Progenitor cell of endocrine pancreas (in vitro differentiated cells): ENCODE measurements around the gene FBXL7. TPM values are rescaled to one million over a fixed set of nuclear protein-coding genes. Genes with fewer than 3 reads are reported as not detected.

Source experiments
- DNase-seq: peaks from one replicate; pipeline ENCODE4 v3.0.0; 2021; ENCODE audit warnings: low spot score; ENCODE audit not compliant: unreplicated experiment
- H3K27ac Mint-ChIP-seq: 2 replicates; pipeline ENCODE4 v1.8.0; 2021; ENCODE audit warnings: mild to moderate bottlenecking, moderate library complexity, mixed read lengths
- H3K27me3 Mint-ChIP-seq: 2 replicates; pipeline ENCODE4 v1.8.0; 2021; ENCODE audit warnings: mixed read lengths
- H3K36me3 Mint-ChIP-seq: 2 replicates; pipeline ENCODE4 v1.8.0; 2022; ENCODE audit warnings: mixed read lengths; ENCODE audit not compliant: insufficient read depth
- H3K4me1 Mint-ChIP-seq: 2 replicates; pipeline ENCODE4 v1.8.0; 2021; ENCODE audit warnings: low read depth, mixed read lengths
- H3K4me3 Mint-ChIP-seq: 2 replicates; pipeline ENCODE4 v1.8.0; 2021; ENCODE audit warnings: low read depth, mild to moderate bottlenecking, moderate library complexity, mixed read lengths
- H3K9me3 Mint-ChIP-seq: 2 replicates; pipeline ENCODE4 v1.8.0; 2021; ENCODE audit warnings: low read depth, mixed read lengths
- CTCF ChIP-seq: fragments of 200-600 bp; sonication (generic); IDR thresholded peaks from one replicate; pipeline ENCODE4 v1.5.0; 2021; ENCODE audit warnings: antibody characterized with exemption, mild to moderate bottlenecking; ENCODE audit not compliant: unreplicated experiment
- total RNA-seq: library from RNA; stranded (reverse); gene quantifications from 2 replicates; pipeline ENCODE4 v1.2.1, GENCODE V29; 2021

FBXL7 gene
- total RNA-seq, 1 donor from 2014 or later: 15.4 TPM

- H3K36me3 Mint-ChIP-seq: peaks cover 2% of the 10 kb centered on the region
- H3K4me3 Mint-ChIP-seq: peak overlapping the region; percentile 77
- TF ChIP-seq CTCF: peak; percentile 38
- peaks cover 33% of the 10 kb centered on the region for H3K27me3 Mint-ChIP-seq
- peak; percentile 26 for DNase-seq
- peaks cover 22% of the 10 kb centered on the region for H3K4me1 Mint-ChIP-seq
- no peaks in the 10 kb centered on the region for H3K9me3 Mint-ChIP-seq
- H3K27ac Mint-ChIP-seq: peak overlapping the region; percentile 87
Measured at GRCh38 chr5:15501091-15501791, 1.3 kb downstream of the FBXL7 start.

- DNase-seq: no peak
- Mint-ChIP-seq H3K4me3 (no peak overlapping the region), H3K36me3 (peaks cover 2% of the 10 kb centered on the region), H3K4me1 (peaks cover 22% of the 10 kb centered on the region), H3K27me3 (peaks cover 29% of the 10 kb centered on the region), H3K9me3 (no peaks in the 10 kb centered on the region), H3K27ac (no peak overlapping the region)
- TF ChIP-seq CTCF: no peak
Measured at GRCh38 chr5:15502208-15502607, 2.2 kb downstream of the FBXL7 start.

GRCh38 chr5:15506146-15506545 lies 6.2 kb downstream of the FBXL7 start:
- Mint-ChIP-seq H3K36me3 (peaks cover 2% of the 10 kb centered on the region), H3K27ac (no peak overlapping the region), H3K9me3 (no peaks in the 10 kb centered on the region), H3K4me1 (peaks cover 11% of the 10 kb centered on the region), H3K27me3 (peaks cover 4% of the 10 kb centered on the region), H3K4me3 (no peak overlapping the region)
- no peak for TF ChIP-seq CTCF
- DNase-seq: no peak

- H3K36me3 Mint-ChIP-seq: peaks cover 2% of the 10 kb centered on the region
- no peaks in the 10 kb centered on the region for H3K9me3 Mint-ChIP-seq
- no peak overlapping the region for H3K27ac Mint-ChIP-seq
- no peak for DNase-seq
- peaks cover 5% of the 10 kb centered on the region for H3K4me1 Mint-ChIP-seq
- H3K4me3 Mint-ChIP-seq: no peak overlapping the region
- H3K27me3 Mint-ChIP-seq: no peaks in the 10 kb centered on the region
- no peak for TF ChIP-seq CTCF
Measured at GRCh38 chr5:15506897-15507296, 6.9 kb downstream of the FBXL7 start.

GRCh38 chr5:15510092-15510491 lies 10.1 kb downstream of the FBXL7 start:
- no peak for DNase-seq
- Mint-ChIP-seq H3K4me1 (no peaks in the 10 kb centered on the region), H3K36me3 (peaks cover 2% of the 10 kb centered on the region), H3K9me3 (no peaks in the 10 kb centered on the region), H3K27ac (no peak overlapping the region), H3K27me3 (no peaks in the 10 kb centered on the region), H3K4me3 (no peak overlapping the region)
- no peak for TF ChIP-seq CTCF
